Jurkat, Clone E6-1 (cell line): ENCODE results near the gene CCDC102B. TPM values are rescaled to one million over a fixed set of nuclear protein-coding genes. Genes with fewer than 3 reads are reported as not detected.
"Not testable (repeated sequence)": the region's sequence is repeated elsewhere in the genome, so short reads cannot be mapped to it uniquely, and the experiment has no call there.

Experiments
- DNase-seq: peaks from one replicate; pipeline ENCODE4 v3.0.0-alpha.2; 2011; ENCODE audit warnings: low read depth, low spot score
- H3K4me3 ChIP-seq: 2 replicates; pipeline ENCODE4 v1.5.1; 2011; ENCODE audit warnings: mild to moderate bottlenecking, low read length, control low read depth, moderate library complexity
- polyA plus RNA-seq: library from polyadenylated mRNA; unstranded; fragments of >200 nt; gene quantifications from one replicate; pipeline ENCODE4 v1.2.1, GENCODE V29; 2012; ENCODE audit warnings: missing spikeins; ENCODE audit not compliant: insufficient read length, insufficient read depth

CCDC102B gene
- polyA plus RNA-seq, result 5.9 TPM

- DNase-seq, result no peak
- H3K4me3 ChIP-seq, result no peak within 1 kb of the TSS
Observed at GRCh38 chr18:68797871-68798270, at the start of gene CCDC102B. Gene CCDC102B (plus strand): TSS chr18:68798080. CDS start chr18:68836764, 38,684 bp downstream.

GRCh38 chr18:68757126-68757525, 40.8 kb upstream of the CCDC102B start:
- DNase-seq, result no peak
- H3K4me3 ChIP-seq, result no peak overlapping the region

GRCh38 chr18:68759308-68759707, 38.6 kb upstream of the CCDC102B start:
- no peak for DNase-seq
- no peak overlapping the region for H3K4me3 ChIP-seq

GRCh38 chr18:68763083-68763482, 34.8 kb upstream of the CCDC102B start:
- no peak for DNase-seq
- no peak overlapping the region for H3K4me3 ChIP-seq

- H3K4me3 ChIP-seq, result no peak overlapping the region
- DNase-seq, result no peak
Observed at GRCh38 chr18:68764016-68764415, 33.9 kb upstream of the CCDC102B start.

GRCh38 chr18:68766433-68766832, 31.4 kb upstream of the CCDC102B start:
- no peak for DNase-seq
- no peak overlapping the region for H3K4me3 ChIP-seq

- no peak for DNase-seq
- no peak overlapping the region for H3K4me3 ChIP-seq
Observed at GRCh38 chr18:68769461-68769860, 28.4 kb upstream of the CCDC102B start.

- no peak for DNase-seq
- no peak overlapping the region for H3K4me3 ChIP-seq
Observed at GRCh38 chr18:68772268-68772667, 25.6 kb upstream of the CCDC102B start.

GRCh38 chr18:68778280-68778886, 19.5 kb upstream of the CCDC102B start:
- no peak overlapping the region for H3K4me3 ChIP-seq
- no peak for DNase-seq

- DNase-seq, result no peak
- H3K4me3 ChIP-seq, result no peak overlapping the region
Observed at GRCh38 chr18:68779169-68779568, 18.7 kb upstream of the CCDC102B start.

GRCh38 chr18:68780802-68781635, 16.9 kb upstream of the CCDC102B start:
- H3K4me3 ChIP-seq, result no peak overlapping the region
- DNase-seq, result no peak

- DNase-seq, result no peak
- no peak overlapping the region for H3K4me3 ChIP-seq
Observed at GRCh38 chr18:68783506-68783905, 14.4 kb upstream of the CCDC102B start.

GRCh38 chr18:68784071-68784470, 13.8 kb upstream of the CCDC102B start:
- no peak for DNase-seq
- no peak overlapping the region for H3K4me3 ChIP-seq

GRCh38 chr18:68790290-68790689, 7.6 kb upstream of the CCDC102B start:
- not testable (repeated sequence) for DNase-seq, H3K4me3 ChIP-seq

GRCh38 chr18:68791801-68792200, 6.1 kb upstream of the CCDC102B start:
- DNase-seq, result no peak
- no peak overlapping the region for H3K4me3 ChIP-seq

GRCh38 chr18:68793951-68794350, 3.9 kb upstream of the CCDC102B start:
- no peak for DNase-seq
- no peak overlapping the region for H3K4me3 ChIP-seq

- DNase-seq, result no peak
- H3K4me3 ChIP-seq, result no peak overlapping the region
Observed at GRCh38 chr18:68796936-68797690, 767 bp upstream of the CCDC102B start.

GRCh38 chr18:68800075-68800474, 2.2 kb downstream of the CCDC102B start:
- no peak overlapping the region for H3K4me3 ChIP-seq
- no peak for DNase-seq

GRCh38 chr18:68803356-68803755, 5.5 kb downstream of the CCDC102B start:
- H3K4me3 ChIP-seq, result no peak overlapping the region

GRCh38 chr18:68817584-68817983, 19.7 kb downstream of the CCDC102B start:
- no peak overlapping the region for H3K4me3 ChIP-seq
- DNase-seq, result no peak

More at GRCh38 chr18:68803356-68803755, 5.5 kb downstream of the CCDC102B start:
- no peak for DNase-seq
